ENCODE results near the gene EGFL8. TPM values are rescaled to one million over a fixed set of nuclear protein-coding genes. Genes with fewer than 3 reads are reported as not detected.

EGFL8 gene
- total and polyA plus RNA-seq, 3 experiments from 2014 or later, result 8.3 to 9.5 TPM; not detected in 1

GRCh38 chr6:32216998-32217397 lies 52.6 kb downstream of the EGFL8 start:
- no peaks in the 10 kb centered on the region for H3K9me3 Mint-ChIP-seq
- peaks cover under 1% of the 10 kb centered on the region for H3K4me1 ChIP-seq (ENCODE audit: insufficient read depth, low read length)
- no peak overlapping the region for H3K27ac ChIP-seq (ENCODE audit: low read depth, low read length)
- POLR2A ChIA-PET, result no interaction called here
- H3K4me3 Mint-ChIP-seq, result no peak overlapping the region
- DNase-seq, result no peak
- no peaks in the 10 kb centered on the region for H3K27me3 ChIP-seq (ENCODE audit: insufficient read depth, low read length, poor library complexity, severe bottlenecking)
- no peak overlapping the region for H3K4me3 ChIP-seq (ENCODE audit: low read length)
- H3K36me3 ChIP-seq (ENCODE audit: insufficient read depth, low read length), result no peaks in the 10 kb centered on the region
- no peaks in the 10 kb centered on the region for H3K9me3 ChIP-seq (ENCODE audit: low read length)
- peaks cover 2 to 5% (median 3%) of the 10 kb centered on the region in 3 donors for H3K4me1 Mint-ChIP-seq
- no peaks in the 10 kb centered on the region for H3K36me3 Mint-ChIP-seq
- no peak overlapping the region for H3K27ac Mint-ChIP-seq
- CTCF ChIA-PET, result no interaction called here
- H3K27me3 Mint-ChIP-seq, result peaks cover 0 to 4% of the 10 kb centered on the region in 2 donors

Other genes with a start within 250 kb of the EGFL8 start
- under 1 TPM; 0.70 to 0.73 TPM for gene C2, start 236.9 kb upstream of the EGFL8 start, total RNA-seq
- not detected for gene C2, start 236.9 kb upstream of the EGFL8 start, polyA plus RNA-seq
- gene CFB, start 218.5 kb upstream of the EGFL8 start, total RNA-seq, result under 1 TPM; 0.31 to 0.40 TPM
- 0.83 TPM for gene CFB, start 218.5 kb upstream of the EGFL8 start, polyA plus RNA-seq
- 10 to 100 TPM; 86.1 to 90.6 TPM for gene NELFE, start 205.6 kb upstream of the EGFL8 start, total RNA-seq
- gene NELFE, start 205.6 kb upstream of the EGFL8 start, polyA plus RNA-seq, result 79.6 TPM
- gene SKIC2, start 205.4 kb upstream of the EGFL8 start, total RNA-seq, result 100 to 1,000 TPM; 110 to 114 TPM
- 21.1 TPM for gene SKIC2, start 205.4 kb upstream of the EGFL8 start, polyA plus RNA-seq
- 10 to 100 TPM; 13.8 to 15.8 TPM for gene DXO, start 192.5 kb upstream of the EGFL8 start, total RNA-seq
- gene DXO, start 192.5 kb upstream of the EGFL8 start, polyA plus RNA-seq, result 16.8 TPM
- gene C4A, start 182.5 kb upstream of the EGFL8 start, total RNA-seq, result 1 to 10 TPM; 3.3 to 3.4 TPM
- 0.40 TPM for gene C4A, start 182.5 kb upstream of the EGFL8 start, polyA plus RNA-seq
- gene C4B, start 149.8 kb upstream of the EGFL8 start, total RNA-seq, result 1 to 10 TPM; 2.2 to 3.7 TPM
- 0.70 TPM for gene C4B, start 149.8 kb upstream of the EGFL8 start, polyA plus RNA-seq
- gene CYP21A2, start 126.2 kb upstream of the EGFL8 start, total RNA-seq, result under 1 TPM; 0.37 to 0.40 TPM
- gene CYP21A2, start 126.2 kb upstream of the EGFL8 start, polyA plus RNA-seq, result not detected
- 1 to 10 TPM; 2.5 to 4.9 TPM for gene TNXB, start 55.3 kb upstream of the EGFL8 start, total RNA-seq
- gene TNXB, start 55.3 kb upstream of the EGFL8 start, polyA plus RNA-seq, result not detected
- 10 to 100 TPM; 72.5 to 74.4 TPM for gene ATF6B, start 36.3 kb upstream of the EGFL8 start, total RNA-seq
- 20.7 TPM for gene ATF6B, start 36.3 kb upstream of the EGFL8 start, polyA plus RNA-seq
- gene FKBPL, start 34.3 kb upstream of the EGFL8 start, total RNA-seq, result 1 to 10 TPM; 6.8 to 8.1 TPM
- gene FKBPL, start 34.3 kb upstream of the EGFL8 start, polyA plus RNA-seq, result 2.3 TPM
- gene PRRT1, start 12.7 kb upstream of the EGFL8 start, total RNA-seq, result under 1 TPM; 0.35 to 0.55 TPM
- gene PRRT1, start 12.7 kb upstream of the EGFL8 start, polyA plus RNA-seq, result 0.72 TPM
- gene PPT2, start 10.5 kb upstream of the EGFL8 start, total RNA-seq, result 10 to 100 TPM; 18.8 to 19.0 TPM
- gene PPT2, start 10.5 kb upstream of the EGFL8 start, polyA plus RNA-seq, result 10.0 TPM
- gene AGPAT1, start 11.5 kb downstream of the EGFL8 start, total RNA-seq, result 10 to 100 TPM; 42.5 to 42.6 TPM
- 23.5 TPM for gene AGPAT1, start 11.5 kb downstream of the EGFL8 start, polyA plus RNA-seq
- gene RNF5, start 13.8 kb downstream of the EGFL8 start, total RNA-seq, result 10 to 100 TPM; 52.7 to 52.9 TPM
- 110 TPM for gene RNF5, start 13.8 kb downstream of the EGFL8 start, polyA plus RNA-seq
- gene AGER, start 19.7 kb downstream of the EGFL8 start, total RNA-seq, result 10 to 100 TPM; 11.9 to 12.5 TPM
- not detected for gene AGER, start 19.7 kb downstream of the EGFL8 start, polyA plus RNA-seq
- 10 to 100 TPM; 63.5 to 69.4 TPM for gene PBX2, start 25.6 kb downstream of the EGFL8 start, total RNA-seq
- gene PBX2, start 25.6 kb downstream of the EGFL8 start, polyA plus RNA-seq, result 2.2 TPM
- 10 to 100 TPM; 82.0 to 89.5 TPM for gene GPSM3, start 28.0 kb downstream of the EGFL8 start, total RNA-seq
- 136 TPM for gene GPSM3, start 28.0 kb downstream of the EGFL8 start, polyA plus RNA-seq
- 1 to 10 TPM; 1.3 to 1.4 TPM for gene NOTCH4, start 59.5 kb downstream of the EGFL8 start, total RNA-seq
- 0.71 TPM for gene NOTCH4, start 59.5 kb downstream of the EGFL8 start, polyA plus RNA-seq
- not detected for gene TSBP1, start 207.3 kb downstream of the EGFL8 start, total RNA-seq
- gene TSBP1, start 207.3 kb downstream of the EGFL8 start, polyA plus RNA-seq, result not detected
- gene BTNL2, start 242.6 kb downstream of the EGFL8 start, total RNA-seq, result not detected
- not detected for gene BTNL2, start 242.6 kb downstream of the EGFL8 start, polyA plus RNA-seq